HT1080 (cell line): ENCODE results near the gene MTCH1. TPM values are rescaled to one million over a fixed set of nuclear protein-coding genes. Genes with fewer than 3 reads are reported as not detected.

Source experiments
- DNase-seq: peaks from one replicate; pipeline ENCODE4 v3.0.0-alpha.2; 2015; ENCODE audit warnings: low read depth
- polyA plus RNA-seq, 2 experiments: library from polyadenylated mRNA; depleted of rRNA; stranded (reverse); fragments of >200 nt; gene quantifications; 2 replicates each; pipeline ENCODE4 v1.2.3, GENCODE V29; 2015
- total RNA-seq: library from RNA; depleted of rRNA; stranded (reverse); fragments of >200 nt; shearing (Covaris generic); gene quantifications from 2 replicates; pipeline ENCODE4 v1.2.3, GENCODE V29; 2014; rRNA removed

MTCH1 gene
- total RNA-seq = 263 and 264 TPM in 2 replicates
- 154 and 175 TPM in 2 replicates for polyA plus RNA-seq (2015; cell fraction: cytosol; rRNA removed)
- 146 and 154 TPM in 2 replicates for polyA plus RNA-seq (2015; cell fraction: nucleus; rRNA removed)

GRCh38 chr6:36985808-36986703, at the start of gene MTCH1:
MTCH1 (minus strand) TSS chr6:36986196; CDS start chr6:36986173, 23 bp downstream.
- DNase-seq = peak; percentile 78

GRCh38 chr6:37033819-37034795, 48.1 kb upstream of the MTCH1 start:
- no peak for DNase-seq

GRCh38 chr6:37033255-37033654, 47.3 kb upstream of the MTCH1 start:
- no peak for DNase-seq

- no peak for DNase-seq
These were observed 46.2 kb upstream of the MTCH1 start for GRCh38 chr6:37032239-37032638.

GRCh38 chr6:37030599-37030998, 44.6 kb upstream of the MTCH1 start:
- DNase-seq = no peak

- DNase-seq = peak; percentile 86
These were observed 43.4 kb upstream of the MTCH1 start for GRCh38 chr6:37029249-37029971.

GRCh38 chr6:37027811-37028469, 41.9 kb upstream of the MTCH1 start:
- no peak for DNase-seq

GRCh38 chr6:37027036-37027720, 41.2 kb upstream of the MTCH1 start:
- no peak for DNase-seq

- DNase-seq = no peak
These were observed 39.8 kb upstream of the MTCH1 start for GRCh38 chr6:37025621-37026466.

GRCh38 chr6:37024656-37025337, 38.8 kb upstream of the MTCH1 start:
- peak; percentile 69 for DNase-seq

GRCh38 chr6:37022135-37022863, 36.3 kb upstream of the MTCH1 start:
- DNase-seq = no peak

GRCh38 chr6:37021356-37022129, 35.5 kb upstream of the MTCH1 start:
- DNase-seq = peak; percentile 65

- DNase-seq = no peak
These were observed 34.8 kb upstream of the MTCH1 start for GRCh38 chr6:37020812-37021211.

- DNase-seq = no peak
These were observed 34.4 kb upstream of the MTCH1 start for GRCh38 chr6:37020381-37020780.

- no peak for DNase-seq
These were observed 33.1 kb upstream of the MTCH1 start for GRCh38 chr6:37019065-37019450.

GRCh38 chr6:37018198-37019064, 32.4 kb upstream of the MTCH1 start:
- peak; percentile 78 for DNase-seq
